HepG2 (cell line): ENCODE data around the gene ZMYND8. TPM values are rescaled to one million over a fixed set of nuclear protein-coding genes. Genes with fewer than 3 reads are reported as not detected.

Source experiments
- CBFB ChIP-seq: sonication (generic); formaldehyde crosslinking; IDR thresholded peaks from 2 replicates; pipeline ENCODE4 v1.4.0; 2020; ENCODE audit warnings: missing genetic modification reagents
- HNF4A ChIP-seq: sonication (generic); formaldehyde crosslinking; IDR thresholded peaks from 2 replicates; pipeline ENCODE4 v1.4.0; 2020; ENCODE audit warnings: missing genetic modification reagents
- KLF13 ChIP-seq: sonication (generic); formaldehyde crosslinking; IDR thresholded peaks from 2 replicates; pipeline ENCODE4 v1.4.0; 2020; ENCODE audit warnings: mild to moderate bottlenecking, missing genetic modification reagents
- MAX ChIP-seq: IDR thresholded peaks from 2 replicates; pipeline ENCODE4 v1.6.1; 2012; ENCODE audit warnings: inconsistent platforms
- MED1 ChIP-seq: sonication (generic); formaldehyde crosslinking; IDR thresholded peaks from 2 replicates; pipeline ENCODE4 v1.4.0; 2020; ENCODE audit warnings: missing genetic modification reagents
- NFAT5 ChIP-seq: sonication (generic); formaldehyde crosslinking; IDR thresholded peaks from 2 replicates; pipeline ENCODE4 v1.4.0; 2020; ENCODE audit warnings: missing genetic modification reagents
- NFE2L1 ChIP-seq: sonication (generic); formaldehyde crosslinking; IDR thresholded peaks from 2 replicates; pipeline ENCODE4 v1.4.0; 2020; ENCODE audit warnings: missing genetic modification reagents, mild to moderate bottlenecking, borderline replicate concordance
- RBFOX2 ChIP-seq: fragments of 200-400 bp; formaldehyde crosslinking; IDR thresholded peaks from 2 replicates; pipeline ENCODE4 v1.6.1; 2017; ENCODE audit warnings: low read depth, mild to moderate bottlenecking, low read length
- SAP130 ChIP-seq: IDR thresholded peaks from 2 replicates; pipeline ENCODE4 v1.6.1; 2016; ENCODE audit warnings: low read depth
- STAT6 ChIP-seq: sonication (generic); formaldehyde crosslinking; IDR thresholded peaks from 2 replicates; pipeline ENCODE4 v1.4.0; 2020; ENCODE audit warnings: missing genetic modification reagents, mild to moderate bottlenecking, borderline replicate concordance
- YY1 ChIP-seq: IDR thresholded peaks from 2 replicates; pipeline ENCODE4 v1.6.1; 2011; ENCODE audit warnings: low read length, low read depth, moderate library complexity, mild to moderate bottlenecking; ENCODE audit not compliant: insufficient read depth, insufficient replicate concordance
- ZBTB44 ChIP-seq: sonication (generic); formaldehyde crosslinking; IDR thresholded peaks from 2 replicates; pipeline ENCODE4 v1.4.0; 2020; ENCODE audit warnings: missing genetic modification reagents
- ZFP82 ChIP-seq: sonication (generic); formaldehyde crosslinking; IDR thresholded peaks from 2 replicates; pipeline ENCODE4 v1.5.1; 2020; ENCODE audit warnings: mild to moderate bottlenecking, missing genetic modification reagents, borderline replicate concordance
- ZNF207 ChIP-seq: fragments of 450-650 bp; IDR thresholded peaks from 2 replicates; pipeline ENCODE4 v1.6.1; 2016; ENCODE audit warnings: antibody characterized with exemption, borderline replicate concordance
- ZNF713 ChIP-seq: sonication (generic); formaldehyde crosslinking; IDR thresholded peaks from 2 replicates; pipeline ENCODE4 v1.4.0; 2020; ENCODE audit warnings: mild to moderate bottlenecking, missing genetic modification reagents
- polyA plus RNA-seq, 8 experiments: library from polyadenylated mRNA; depleted of rRNA in 3 of 8; stranded (reverse) in 7 of 8; unstranded in 1 of 8; fragments of >200 nt; fragmentation: Illumina TruSeq in 4 of 8; extraction: Trizol in 4 of 8; gene quantifications; 2 replicates each; pipeline versions ENCODE4 v1.2.1 to v1.2.3, GENCODE V29; 2011 to 2016; ENCODE audit warnings: low read depth in 4 of 8, missing spikeins in 1 of 8, mixed read lengths in 1 of 8; ENCODE audit not compliant: insufficient read depth in 1 of 8
- total RNA-seq, 5 experiments: library from RNA; depleted of rRNA; stranded (reverse); fragments of >200 nt; fragmentation: Illumina TruSeq; extraction: Trizol; gene quantifications; 2 replicates each; pipeline ENCODE4 v1.2.3, GENCODE V29; 2016; ENCODE audit warnings: low read depth in 1 of 5

ZMYND8 gene
- total and polyA plus RNA-seq, 2 of the 13 experiments (the other 11 are each of a cell fraction or from before 2014, with no cell fraction given): 53.9 to 84.7 TPM

GRCh38 chr20:47351643-47352331, 4.7 kb downstream of the ZMYND8 start (continued):
- TF ChIP-seq ZBTB44 (no peak), RBFOX2 (peak; percentile 21), STAT6 (CRISPR knock-in tag) (0 out of 2 replicates have a peak, but pooled peaks have one; percentile 62), ZNF713 (CRISPR knock-in tag) (no peak), HNF4A (CRISPR knock-in tag) (no peak), NFAT5 (CRISPR knock-in tag) (no peak), SAP130 (CRISPR knock-in tag) (no peak), NFE2L1 (no peak), ZNF207 (no peak), ZFP82 (no peak), CBFB (no peak), KLF13 (no peak), MAX (no peak), MED1 (CRISPR knock-in tag) (peak; percentile 27; the same call in 1 of the 2 replicates), YY1 (peak; percentile 77)
